Glomerular endothelial cell (primary cell): ENCODE data around the gene KLK5. TPM values are rescaled to one million over a fixed set of nuclear protein-coding genes. Genes with fewer than 3 reads are reported as not detected.
"Not testable (repeated sequence)": the region's sequence is repeated elsewhere in the genome, so short reads cannot be mapped to it uniquely, and the experiment has no call there.

Source experiments
- DNase-seq: peaks from one replicate; pipeline ENCODE4 v3.0.0-alpha.2; 2011; ENCODE audit warnings: low read depth, low spot score; ENCODE audit errors: extremely low read depth
- total RNA-seq: library from RNA; depleted of rRNA; stranded (reverse); fragments of >200 nt; gene quantifications from 2 replicates; pipeline ENCODE4 v1.2.3, GENCODE V29; 2015

Gene KLK5
- total RNA-seq, 1 donor from 2014 or later: not detected

- not testable (repeated sequence) for DNase-seq
These were observed 17.0 kb upstream of the KLK5 start for GRCh38 chr19:50969810-50970209.

GRCh38 chr19:50969413-50969760 lies 16.5 kb upstream of the KLK5 start, which contains the start of gene KLK6:
KLK6 (minus strand) TSS chr19:50969591; CDS start chr19:50968104, 1,487 bp downstream.
- DNase-seq: no peak

GRCh38 chr19:50968716-50969412 lies 16.0 kb upstream of the KLK5 start:
- DNase-seq: no peak

- no peak for DNase-seq
These were observed 15.3 kb upstream of the KLK5 start for GRCh38 chr19:50967929-50968715.

GRCh38 chr19:50964266-50964665 lies 11.4 kb upstream of the KLK5 start:
- no peak for DNase-seq

- no peak for DNase-seq
These were observed 10.5 kb upstream of the KLK5 start for GRCh38 chr19:50963381-50963780.

GRCh38 chr19:50962245-50962644 lies 9.4 kb upstream of the KLK5 start:
- no peak for DNase-seq

GRCh38 chr19:50959731-50960500 lies 7.1 kb upstream of the KLK5 start:
- no peak for DNase-seq

- no peak for DNase-seq
These were observed 4.7 kb upstream of the KLK5 start for GRCh38 chr19:50957587-50957986.

- no peak for DNase-seq
These were observed 3.0 kb downstream of the KLK5 start for GRCh38 chr19:50949861-50950260.

GRCh38 chr19:50947123-50947522 lies 5.7 kb downstream of the KLK5 start:
- DNase-seq: no peak

GRCh38 chr19:50944795-50945194 lies 8.0 kb downstream of the KLK5 start:
- no peak for DNase-seq

GRCh38 chr19:50943074-50943828 lies 9.6 kb downstream of the KLK5 start:
- DNase-seq: no peak

- DNase-seq: no peak
These were observed 13.2 kb downstream of the KLK5 start for GRCh38 chr19:50939596-50939995.

- DNase-seq: no peak
These were observed 19.2 kb downstream of the KLK5 start for GRCh38 chr19:50933640-50934039.

- no peak for DNase-seq
These were observed 20.2 kb downstream of the KLK5 start for GRCh38 chr19:50932690-50933083.

- no peak for DNase-seq
These were observed 20.7 kb downstream of the KLK5 start for GRCh38 chr19:50932018-50932689.

- DNase-seq: no peak
These were observed 21.8 kb downstream of the KLK5 start for GRCh38 chr19:50931023-50931422.

- DNase-seq: no peak
These were observed 24.0 kb downstream of the KLK5 start for GRCh38 chr19:50928831-50929230.

- DNase-seq: no peak
These were observed 26.7 kb downstream of the KLK5 start for GRCh38 chr19:50926144-50926543.
